NCI-H1436 treated with DMSO at 0.1 percent for 48 hours (cell line): ENCODE results near the gene NGF.

Source experiments
- DNase-seq: peaks from one replicate; lab custom pipeline; 2025; lab: John Stamatoyannopoulos, UW

The NGF gene

DNA sequence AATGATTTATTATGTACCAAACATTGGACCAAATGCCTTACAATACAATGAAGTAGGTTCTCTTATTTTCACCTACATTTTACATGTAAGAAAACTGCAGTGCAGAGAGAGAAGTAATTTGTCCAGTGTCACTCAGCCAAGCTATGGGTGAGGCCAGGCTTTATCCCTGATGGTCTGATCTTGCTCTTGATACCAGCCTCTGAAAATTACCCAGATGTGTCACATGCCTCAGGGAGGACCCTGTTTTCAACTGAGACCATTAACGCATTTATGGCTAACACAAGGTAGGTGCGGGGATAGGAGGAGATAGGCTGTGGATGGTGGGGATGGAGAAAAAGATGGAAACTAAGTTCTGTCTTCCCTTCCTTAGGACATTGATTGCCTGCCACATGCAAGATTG, 56.9 kb downstream of the NGF start:
- DNase-seq, result no peak

DNA sequence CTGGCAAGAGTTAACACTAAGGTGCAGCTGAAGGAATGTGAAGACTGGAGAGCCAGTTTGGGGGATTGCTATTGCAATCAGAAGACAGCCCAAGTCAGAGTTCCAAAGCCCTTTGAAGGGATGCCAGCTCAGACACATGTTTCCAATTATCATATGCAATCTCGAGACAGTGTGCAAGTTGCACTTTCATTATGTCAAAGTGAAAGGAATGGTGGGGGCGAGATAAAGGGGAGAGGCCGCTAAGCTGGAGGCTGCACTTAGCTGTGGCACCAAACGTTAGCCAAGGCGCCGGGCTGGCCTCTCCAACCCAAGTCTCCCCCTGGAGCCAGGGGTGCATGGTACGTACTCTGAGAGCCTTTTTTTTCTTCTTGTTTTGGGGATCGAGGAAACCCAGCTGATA, 58.0 kb downstream of the NGF start:
- DNase-seq, result no peak

DNA sequence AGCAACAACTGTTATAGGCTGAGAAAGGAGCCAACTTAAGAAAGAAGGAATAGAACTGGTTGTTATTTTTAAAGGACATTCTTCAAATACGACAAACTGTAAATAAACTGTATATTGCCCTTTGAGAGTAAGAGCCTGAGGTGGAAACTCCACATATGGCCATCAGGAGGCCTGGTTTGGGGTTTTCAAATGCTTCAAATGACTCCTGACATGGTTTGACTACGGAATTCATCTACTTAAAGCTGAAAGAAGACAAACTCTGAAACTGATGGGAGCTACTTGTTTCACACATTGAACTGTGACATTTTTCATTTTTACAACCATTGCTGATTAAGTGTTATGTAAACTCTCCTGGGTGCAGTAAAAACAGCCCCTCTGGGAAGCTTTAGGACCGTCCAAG, 59.8 kb downstream of the NGF start:
- DNase-seq, result no peak

DNA sequence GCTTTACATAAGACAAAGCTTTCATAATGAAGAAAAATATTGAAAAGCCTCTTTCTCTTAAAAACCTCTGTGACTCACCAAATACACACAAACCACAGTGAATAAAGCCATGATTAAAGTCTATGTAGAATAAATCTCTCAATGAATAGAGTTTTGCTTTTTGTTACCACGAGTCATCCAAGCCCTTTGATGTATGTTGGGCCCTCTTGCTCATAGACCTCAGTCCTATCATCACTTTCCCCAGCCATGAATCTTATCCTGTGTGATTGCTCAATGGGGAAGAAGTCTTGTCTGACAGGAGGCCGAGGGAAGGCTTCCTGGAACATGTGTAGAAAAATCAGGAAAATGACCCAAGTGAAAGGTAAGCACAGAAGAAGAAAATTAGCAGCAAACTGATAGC, 60.8 kb downstream of the NGF start:
- no peak for DNase-seq

DNA sequence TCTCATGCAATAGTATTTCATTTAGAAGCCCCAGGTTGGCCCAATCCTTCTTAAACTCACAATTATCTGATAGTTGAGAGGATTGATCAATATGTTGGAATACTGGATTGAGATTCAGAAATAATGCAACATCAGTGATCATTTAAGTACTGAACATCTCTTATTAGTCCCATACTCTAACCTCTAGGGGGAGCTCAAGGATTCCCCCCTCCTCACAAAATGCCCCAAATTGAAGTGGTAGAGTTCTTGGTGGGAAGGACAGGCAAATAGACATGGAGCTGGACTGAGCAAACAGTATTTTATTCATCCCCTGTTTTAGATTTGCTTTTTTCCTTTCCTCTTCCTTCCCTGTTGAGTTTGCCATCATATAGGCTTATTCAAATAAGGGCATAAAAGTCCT, 62.8 kb downstream of the NGF start:
- DNase-seq, result no peak

GRCh38 chr1:115274467-115274866, 63.6 kb downstream of the NGF start:
- DNase-seq, result no peak

DNA sequence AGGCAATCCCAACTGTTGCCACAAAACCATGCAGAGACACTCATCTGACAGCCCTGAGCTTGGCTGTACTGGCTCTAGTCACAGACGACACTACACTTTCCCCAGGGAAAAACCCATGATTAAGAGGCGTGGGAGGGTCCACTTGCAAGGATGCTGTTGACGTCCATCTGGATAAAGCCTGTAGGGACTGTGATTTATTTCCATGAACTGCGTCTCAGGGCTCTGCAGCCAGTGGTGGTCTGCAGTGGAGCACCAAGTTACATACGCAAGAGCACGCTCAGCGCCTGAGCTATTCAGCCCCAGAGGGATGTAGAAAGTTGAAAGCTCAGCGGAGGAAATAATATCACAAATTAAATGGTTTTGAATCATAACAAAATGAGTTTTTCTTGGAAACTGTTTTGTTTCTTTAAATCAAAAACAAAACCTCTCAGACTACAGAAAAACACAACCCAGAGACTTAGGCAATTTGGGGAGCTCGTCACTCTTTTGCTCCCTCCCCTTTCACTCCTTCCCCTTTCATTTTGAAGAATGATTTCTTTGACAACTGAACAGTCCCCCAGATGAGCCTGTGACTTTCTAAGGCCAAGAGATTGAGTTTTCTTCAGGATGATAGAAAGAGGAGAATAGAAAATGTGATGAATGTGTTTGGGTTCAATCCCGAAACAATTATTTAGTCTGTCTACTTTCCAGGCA, 71.2 kb downstream of the NGF start:
- DNase-seq, result no peak

- DNase-seq, result no peak
Measured at GRCh38 chr1:115265099-115265498, 73.0 kb downstream of the NGF start.

DNA sequence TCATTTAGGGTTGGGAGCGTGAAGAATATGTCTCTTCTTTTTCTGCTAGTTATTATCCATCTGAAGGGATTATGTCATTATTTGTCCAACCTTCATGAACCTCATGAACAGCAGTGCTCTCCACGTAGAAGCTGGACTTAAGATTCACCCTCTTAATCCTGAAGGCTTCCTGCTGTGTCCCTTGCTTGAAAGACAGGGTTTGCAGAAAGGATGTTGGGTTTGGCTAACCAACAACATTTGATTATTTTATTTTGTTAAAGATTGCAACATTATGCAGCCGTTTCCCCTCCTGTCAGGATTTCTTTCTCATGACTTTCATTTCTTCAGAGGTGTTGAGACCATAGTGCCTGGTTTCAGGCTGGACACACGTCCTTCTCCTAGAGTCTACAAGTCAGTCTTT, 75.2 kb downstream of the NGF start:
- no peak for DNase-seq

GRCh38 chr1:115261496-115261895, 76.6 kb downstream of the NGF start:
- no peak for DNase-seq

GRCh38 chr1:115258302-115258866, 79.7 kb downstream of the NGF start:
- DNase-seq, result no peak

DNA sequence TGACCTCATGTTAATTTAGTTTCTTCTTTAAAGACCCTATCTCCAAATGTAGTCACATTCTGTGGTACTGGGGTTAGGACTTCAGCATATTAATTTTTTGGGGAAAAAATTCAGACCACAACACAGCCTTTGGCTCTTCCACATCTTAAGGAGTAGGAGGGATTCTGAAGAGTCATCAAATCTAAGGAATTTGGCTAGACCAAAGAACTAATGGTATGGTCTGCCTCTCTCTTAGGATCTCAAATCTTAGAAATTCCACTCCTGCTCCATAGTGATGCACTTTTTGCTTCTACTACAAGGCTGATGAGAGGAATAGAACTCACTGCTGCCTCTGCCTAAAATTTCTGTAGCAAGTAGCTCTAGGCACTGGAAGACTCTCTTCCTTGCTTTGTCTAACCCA, 80.5 kb downstream of the NGF start:
- no peak for DNase-seq

DNA sequence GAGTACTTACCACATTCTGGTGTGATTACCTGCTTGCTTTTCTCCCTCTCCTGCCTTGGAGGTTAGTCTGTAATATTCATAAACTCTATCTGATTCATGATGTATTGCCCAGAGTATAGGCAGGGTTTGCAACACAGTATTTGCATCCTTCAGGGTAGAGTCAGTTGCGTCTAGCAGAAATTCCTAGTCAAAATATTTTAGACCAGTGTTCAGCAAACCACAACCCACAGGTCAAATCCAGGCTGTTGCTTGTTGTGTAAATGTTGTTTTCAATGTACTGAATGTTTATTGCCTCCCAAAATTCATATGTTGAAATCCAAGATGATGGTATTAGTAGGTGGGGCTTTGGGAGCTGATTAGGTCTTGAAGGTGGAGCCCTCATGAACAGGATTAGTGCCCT, 82.9 kb downstream of the NGF start:
- DNase-seq, result no peak

DNA sequence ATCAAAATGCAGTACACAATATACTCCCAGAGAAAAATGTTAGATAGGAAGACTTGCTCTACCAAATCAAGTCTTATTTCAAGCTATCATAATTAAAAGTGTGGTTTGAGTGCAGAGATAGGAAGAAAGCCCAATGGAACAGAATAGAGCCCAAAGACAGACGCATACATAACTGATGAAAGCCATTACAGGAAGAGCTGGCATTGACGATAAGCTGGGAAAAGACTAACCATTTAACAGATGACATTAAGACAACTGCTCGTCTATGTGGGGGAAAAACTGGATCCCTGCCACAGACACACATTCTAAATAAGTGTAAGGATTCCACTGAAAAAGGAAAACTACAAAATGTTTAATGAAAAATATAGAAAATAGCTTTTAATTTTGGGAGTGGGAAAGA, 85.5 kb downstream of the NGF start:
- DNase-seq, result no peak

DNA sequence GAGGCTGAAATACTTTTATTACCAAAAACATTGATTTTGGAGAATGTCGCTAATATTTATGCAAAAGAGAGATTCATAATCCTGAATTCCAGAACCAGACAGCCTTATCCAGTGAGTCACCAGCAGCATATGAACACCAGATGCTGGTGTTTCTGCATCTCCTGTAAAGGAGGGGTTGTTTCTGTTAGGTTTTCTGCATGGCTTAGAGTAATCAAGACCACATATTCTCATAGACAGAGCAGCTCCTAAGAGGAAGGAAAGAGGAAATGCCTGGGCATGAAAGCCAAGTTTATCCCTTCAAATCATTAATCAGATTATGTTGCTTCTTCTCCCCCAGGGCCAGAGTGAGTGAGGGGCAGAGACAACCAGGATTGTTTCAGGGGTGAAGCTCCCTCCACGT, 86.2 kb downstream of the NGF start:
- no peak for DNase-seq

GRCh38 chr1:115251340-115251748, 86.7 kb downstream of the NGF start:
- DNase-seq, result no peak

DNA sequence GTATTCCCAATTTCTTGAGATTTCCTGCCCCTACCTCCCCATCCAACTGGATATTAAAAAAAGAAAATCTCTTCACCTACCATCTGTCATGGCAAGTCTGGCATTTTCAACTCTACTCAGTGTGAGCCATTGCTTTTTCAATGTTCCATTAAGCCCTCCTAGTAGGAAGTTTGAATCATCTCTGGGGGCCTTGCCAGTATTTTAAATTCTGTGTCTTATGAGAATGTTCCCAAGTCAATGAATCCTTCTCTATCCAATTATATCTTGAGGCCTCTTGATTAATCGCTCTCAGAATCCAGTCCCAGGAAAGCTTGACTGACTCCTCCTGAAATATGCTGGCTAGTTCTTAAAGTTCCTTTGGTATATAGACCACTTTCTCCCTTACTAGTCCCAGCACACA, 91.5 kb downstream of the NGF start:
- no peak for DNase-seq

GRCh38 chr1:115245227-115245626, 92.8 kb downstream of the NGF start:
- DNase-seq, result no peak

GRCh38 chr1:115242543-115242942, 95.5 kb downstream of the NGF start:
- no peak for DNase-seq

DNA sequence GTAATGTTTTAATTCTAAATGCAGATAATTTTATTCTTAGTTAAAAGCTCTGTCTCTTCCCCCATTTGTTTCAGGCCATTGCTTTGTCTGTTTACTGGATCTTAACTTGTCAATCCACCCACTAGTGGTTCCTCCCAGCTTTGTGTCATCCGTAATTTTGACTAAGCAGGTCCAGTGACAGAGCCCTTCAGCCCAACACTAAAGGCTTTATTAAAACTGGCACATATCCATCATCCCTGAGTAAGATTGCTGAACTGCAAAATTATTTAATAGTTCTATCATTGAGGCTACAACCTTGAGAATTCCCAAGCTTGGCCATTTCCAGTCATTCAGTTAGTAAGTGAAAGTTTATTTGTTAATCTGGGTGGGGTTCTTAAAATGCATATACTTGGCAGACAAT, 96.7 kb downstream of the NGF start:
- DNase-seq, result no peak

- no peak for DNase-seq
Measured at GRCh38 chr1:115240297-115240696, 97.8 kb downstream of the NGF start.

- DNase-seq, result no peak
Measured at GRCh38 chr1:115239426-115239825, 98.6 kb downstream of the NGF start.

- no peak for DNase-seq
Measured at GRCh38 chr1:115239148-115239422, 99.0 kb downstream of the NGF start.

DNA sequence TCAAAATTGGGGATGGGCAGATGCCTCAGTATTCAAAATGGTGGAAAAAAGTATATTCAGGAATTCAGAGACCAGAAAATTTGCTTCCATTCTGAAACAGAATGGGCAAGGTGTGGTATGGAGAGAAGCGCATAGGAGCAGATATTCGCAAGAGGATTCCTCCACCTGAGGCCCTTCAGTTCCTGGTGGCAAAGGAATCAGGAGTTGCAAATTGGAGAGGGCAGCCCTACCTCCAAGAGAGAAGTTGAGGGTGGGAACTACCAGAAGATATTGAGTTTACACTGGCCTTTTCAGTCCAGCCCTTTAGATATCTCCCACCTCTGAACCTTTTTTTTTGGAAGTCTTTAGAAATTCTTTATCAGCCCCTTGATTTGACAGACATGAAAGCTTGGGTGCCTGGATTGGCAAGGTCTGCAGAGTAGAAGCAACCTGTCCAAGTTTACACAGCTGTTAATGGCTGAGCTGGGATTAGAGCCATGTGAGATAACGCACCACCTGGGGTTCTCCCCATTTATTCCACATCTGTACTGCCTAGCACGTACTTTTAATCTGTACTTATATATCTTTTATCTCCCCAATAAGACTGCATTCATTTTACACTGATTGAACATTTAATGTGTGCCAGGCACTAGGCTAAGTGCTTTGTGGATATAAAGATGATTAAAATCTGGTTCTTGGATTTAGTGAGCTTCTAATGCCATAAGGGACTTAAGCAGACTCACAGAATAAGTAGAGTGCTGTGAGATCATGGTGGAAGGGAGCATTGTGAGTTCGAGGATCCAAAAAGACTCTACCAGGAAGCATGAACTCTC, 99.5 kb downstream of the NGF start:
- DNase-seq, result no peak
